Measurements from ENCODE around the gene PNMA6E.

The PNMA6E gene

DNA sequence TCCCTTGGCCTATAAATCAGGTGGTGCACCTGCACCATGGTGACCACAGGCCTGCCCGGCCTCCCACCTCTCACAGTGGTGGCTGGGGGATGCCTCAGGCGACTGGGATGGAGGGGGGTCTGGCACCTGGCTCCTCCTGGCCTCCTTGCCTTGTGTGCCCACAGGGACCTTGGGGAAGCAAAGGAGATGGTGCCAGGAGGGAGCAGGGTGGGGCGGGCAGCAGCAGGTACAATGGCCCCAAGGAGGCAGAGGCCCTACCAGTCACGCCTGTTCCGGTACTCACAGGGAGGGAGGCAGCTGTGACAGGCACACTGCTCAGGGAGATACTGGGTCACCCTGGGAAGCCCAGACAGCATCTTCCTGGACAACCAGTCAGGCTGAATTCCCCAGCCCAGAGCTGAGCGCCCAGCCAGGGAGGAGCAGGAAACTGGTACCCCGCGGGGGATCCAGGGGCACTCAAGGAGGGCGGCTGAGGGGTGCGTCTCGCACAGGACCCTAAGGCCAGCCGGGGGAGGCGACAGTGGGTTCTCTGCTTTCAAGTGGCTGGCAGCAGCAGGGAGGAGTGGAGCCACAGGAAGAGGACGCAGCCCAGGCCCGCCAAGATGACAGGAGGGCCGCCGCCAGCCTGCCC, 45.9 kb upstream of the PNMA6E start:
- TF ChIP-seq, protein P1, sequence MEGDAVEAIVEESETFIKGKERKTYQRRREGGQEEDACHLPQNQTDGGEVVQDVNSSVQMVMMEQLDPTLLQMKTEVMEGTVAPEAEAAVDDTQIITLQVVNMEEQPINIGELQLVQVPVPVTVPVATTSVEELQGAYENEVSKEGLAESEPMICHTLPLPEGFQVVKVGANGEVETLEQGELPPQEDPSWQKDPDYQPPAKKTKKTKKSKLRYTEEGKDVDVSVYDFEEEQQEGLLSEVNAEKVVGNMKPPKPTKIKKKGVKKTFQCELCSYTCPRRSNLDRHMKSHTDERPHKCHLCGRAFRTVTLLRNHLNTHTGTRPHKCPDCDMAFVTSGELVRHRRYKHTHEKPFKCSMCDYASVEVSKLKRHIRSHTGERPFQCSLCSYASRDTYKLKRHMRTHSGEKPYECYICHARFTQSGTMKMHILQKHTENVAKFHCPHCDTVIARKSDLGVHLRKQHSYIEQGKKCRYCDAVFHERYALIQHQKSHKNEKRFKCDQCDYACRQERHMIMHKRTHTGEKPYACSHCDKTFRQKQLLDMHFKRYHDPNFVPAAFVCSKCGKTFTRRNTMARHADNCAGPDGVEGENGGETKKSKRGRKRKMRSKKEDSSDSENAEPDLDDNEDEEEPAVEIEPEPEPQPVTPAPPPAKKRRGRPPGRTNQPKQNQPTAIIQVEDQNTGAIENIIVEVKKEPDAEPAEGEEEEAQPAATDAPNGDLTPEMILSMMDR (IDR thresholded peaks at IDR 0.05; ENCODE audit: extremely low read depth, missing control alignments), result no peak
- no peak for DNase-seq (ENCODE audit: low spot score)

DNA sequence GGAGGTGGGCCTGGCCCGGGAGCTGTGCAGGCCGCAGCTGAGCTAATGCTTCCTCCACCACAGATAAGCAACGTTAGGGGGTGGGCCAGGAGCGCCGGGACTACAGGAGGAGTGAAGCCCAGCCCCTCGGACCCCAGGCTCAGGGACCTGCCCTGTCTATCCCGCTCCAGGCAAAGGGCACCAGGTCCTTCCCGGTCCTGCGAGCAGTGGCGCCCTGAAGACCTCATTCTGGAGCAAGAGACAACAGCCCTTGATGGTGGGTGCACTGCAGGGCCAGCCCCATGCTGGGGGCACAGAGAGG, 45.4 kb upstream of the PNMA6E start:
- DNase-seq (ENCODE audit: low spot score), result no peak
- TF ChIP-seq, protein P1 (IDR thresholded peaks at IDR 0.05; ENCODE audit: extremely low read depth, missing control alignments), result no peak

DNA sequence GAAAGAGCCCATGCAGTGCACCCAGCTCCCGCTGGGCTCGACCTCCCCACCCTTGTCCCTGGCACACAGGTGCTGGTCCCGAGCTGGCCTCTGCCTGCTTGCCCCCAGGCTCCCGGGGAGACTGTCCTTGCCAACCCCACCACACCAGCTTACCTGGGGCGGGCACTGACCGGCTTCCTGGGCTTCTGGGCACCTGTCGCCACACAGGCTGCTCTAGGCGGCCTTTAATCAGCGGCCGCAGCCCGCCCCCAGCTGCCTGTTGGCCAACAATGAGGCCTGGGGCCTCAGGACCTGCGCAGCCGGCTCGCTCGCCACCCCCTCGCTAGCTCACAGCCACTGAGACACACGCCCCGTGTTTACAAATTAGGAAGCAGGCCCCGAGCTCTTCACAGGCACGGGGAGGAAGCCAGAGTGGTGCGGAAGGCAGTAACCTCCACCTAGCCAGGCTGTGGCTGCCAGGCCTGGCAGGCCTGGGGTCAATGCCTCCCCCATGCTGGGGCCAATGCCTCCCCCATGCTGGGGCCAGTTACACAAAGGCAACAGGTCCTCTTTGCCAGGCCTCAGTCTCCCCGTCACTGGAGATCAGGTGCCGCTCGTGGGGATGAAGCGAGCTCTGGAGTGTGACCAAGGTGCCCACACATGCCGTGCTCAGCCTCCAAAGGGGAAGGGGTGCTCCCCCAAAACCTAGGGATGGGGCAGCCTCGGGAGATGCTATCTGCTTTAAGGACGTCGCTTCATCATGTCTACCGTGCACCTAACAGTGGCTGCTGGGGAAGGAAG, 44.9 kb upstream of the PNMA6E start, which contains the start of gene TREX2:
TSS of gene TREX2 (minus strand) at position 201 of the 780 bp plus-strand sequence. CDS start 626 bp downstream, outside the sequence.
- no peak for DNase-seq (ENCODE audit: low spot score)
- TF ChIP-seq, protein P1 (IDR thresholded peaks at IDR 0.05; ENCODE audit: extremely low read depth, missing control alignments), result no peak

DNA sequence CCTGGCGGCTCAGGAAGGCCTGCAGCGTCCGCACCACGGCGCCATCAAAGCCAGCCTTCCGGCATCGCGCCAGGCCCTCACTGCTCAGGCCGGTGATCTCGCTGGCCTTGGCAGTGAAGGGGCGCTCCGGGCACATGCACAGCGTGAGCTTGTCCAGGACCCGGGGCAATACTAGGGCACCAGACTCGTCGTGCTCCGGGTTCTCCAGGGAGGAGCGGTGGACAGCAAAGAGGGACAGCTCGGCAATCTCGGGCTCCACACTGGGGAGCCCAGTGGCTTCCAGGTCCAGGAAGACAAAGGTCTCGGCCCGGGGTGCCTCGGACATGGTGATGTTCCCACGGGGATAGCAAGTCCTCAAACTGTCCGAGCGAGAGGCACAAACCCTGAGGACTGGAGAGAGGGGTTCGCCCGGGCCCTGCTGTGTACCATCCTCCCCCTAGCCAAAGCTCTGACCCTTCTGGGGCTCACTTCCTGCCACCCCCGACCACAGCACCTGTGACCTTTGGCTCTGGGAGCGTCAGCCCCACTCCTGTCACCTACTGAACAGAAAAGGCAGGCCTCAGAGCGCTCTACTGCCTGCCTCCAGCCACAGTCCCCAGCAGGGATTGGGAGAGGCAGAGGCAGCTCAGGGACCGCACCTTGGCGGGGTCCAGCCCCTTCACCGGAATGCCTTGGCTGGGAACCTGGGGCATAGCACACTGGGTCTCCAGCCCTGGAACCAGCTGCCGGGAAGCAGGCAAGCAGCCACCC, 44.1 kb upstream of the PNMA6E start:
- no peak for DNase-seq (ENCODE audit: low spot score)
- TF ChIP-seq, protein P1 (IDR thresholded peaks at IDR 0.05; ENCODE audit: extremely low read depth, missing control alignments), result no peak

DNA sequence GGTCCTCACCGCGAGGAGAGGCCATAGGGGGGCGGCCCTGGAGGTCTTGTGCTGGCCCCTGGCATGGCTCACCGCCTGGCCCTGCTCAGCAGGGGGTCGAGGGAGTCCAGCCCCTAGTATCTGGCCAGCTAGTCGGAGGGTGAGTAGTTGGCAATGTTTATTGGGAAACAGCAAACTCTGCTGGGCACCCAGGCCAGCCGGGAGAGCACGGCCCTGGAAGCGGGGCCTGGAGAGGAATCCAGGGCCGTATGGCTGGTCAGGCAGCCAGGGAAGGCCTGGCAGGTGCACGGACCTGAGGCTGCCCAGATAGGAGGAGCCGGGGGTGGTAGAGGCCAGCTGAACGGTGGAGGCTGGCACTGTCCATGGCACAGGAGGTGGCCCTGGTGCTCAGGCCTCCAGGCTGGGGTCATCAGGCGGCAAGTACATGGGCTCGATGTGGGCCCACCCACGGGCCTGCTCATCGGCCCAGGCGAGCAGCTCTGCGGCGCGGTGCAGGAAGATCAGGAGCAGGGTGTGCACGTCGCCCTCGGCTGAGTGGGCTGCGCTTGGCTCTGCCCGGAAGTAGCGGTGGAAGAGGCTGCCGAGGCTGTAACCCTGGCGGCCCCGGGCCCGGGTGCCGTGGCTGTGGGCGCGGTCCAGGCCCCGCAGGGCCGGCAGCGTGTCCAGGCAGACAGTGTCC, 43.3 kb upstream of the PNMA6E start:
- TF ChIP-seq, protein P1 (IDR thresholded peaks at IDR 0.05; ENCODE audit: extremely low read depth, missing control alignments), result no peak
- DNase-seq (ENCODE audit: low spot score), result no peak

DNA sequence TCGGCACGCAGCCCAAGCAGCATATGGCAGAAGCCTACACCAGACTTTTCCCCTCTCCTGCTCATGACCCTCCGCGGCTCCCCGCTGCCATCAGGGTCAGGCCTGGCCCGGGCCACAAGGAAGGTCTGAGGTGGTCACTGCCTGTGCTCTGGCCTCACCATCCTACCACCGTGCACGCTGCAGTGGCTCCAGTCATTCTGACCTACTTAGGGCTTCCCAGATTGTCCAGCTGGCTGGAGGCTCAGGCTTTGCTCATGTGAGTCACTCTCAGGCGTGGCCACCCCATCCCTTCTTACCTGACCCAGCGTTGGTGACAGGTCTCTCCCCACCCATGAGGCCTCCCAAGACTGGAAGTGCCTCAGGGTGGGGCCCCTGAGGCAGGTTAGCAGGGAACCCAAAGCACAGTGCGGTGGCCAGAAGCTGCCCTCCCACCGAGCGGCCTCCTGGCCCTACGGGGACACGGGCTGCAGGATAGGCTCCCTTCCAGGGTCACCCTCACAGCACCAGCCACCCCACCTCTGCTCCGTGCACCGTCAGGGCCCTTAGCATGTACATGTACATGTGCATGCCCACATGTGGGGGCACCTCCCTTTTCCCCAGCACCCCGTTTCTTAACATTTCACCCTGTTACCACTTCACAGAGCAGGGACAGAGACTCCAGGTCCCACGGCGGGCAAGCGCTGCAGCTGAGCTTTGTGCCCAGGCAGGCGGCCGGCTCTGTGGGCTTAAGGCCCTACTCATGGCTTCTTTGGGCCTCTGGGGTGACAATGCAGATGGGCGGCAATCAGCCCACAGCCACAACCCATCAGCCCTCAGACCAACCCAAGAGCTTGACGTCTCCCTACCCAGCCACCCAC, 42.6 kb upstream of the PNMA6E start:
- DNase-seq (ENCODE audit: low spot score), result no peak
- TF ChIP-seq, protein P1 (IDR thresholded peaks at IDR 0.05; ENCODE audit: extremely low read depth, missing control alignments), result no peak
